ENCODE results near the gene SLC15A5. TPM values are rescaled to one million over a fixed set of nuclear protein-coding genes. Genes with fewer than 3 reads are reported as not detected.

The SLC15A5 gene
- total RNA-seq, 2 donors from 2014 or later = not detected

- no peak overlapping the region for H3K27ac ChIP-seq
- H3K27me3 ChIP-seq (replicated peaks; ENCODE audit: insufficient read depth) = no peaks in the 10 kb centered on the region
- no peaks in the 10 kb centered on the region for H3K36me3 ChIP-seq
- no peaks in the 10 kb centered on the region for H3K9me3 ChIP-seq
- no peak for DNase-seq (ENCODE audit: low spot score)
- ATAC-seq (ENCODE audit: insufficient number of reproducible peaks, low FRiP score, low read depth) = no peak
- H3K4me3 ChIP-seq = no peak overlapping the region
- no peak for TF ChIP-seq CTCF (IDR thresholded peaks at IDR 0.05)
- H3K4me1 ChIP-seq (ENCODE audit: control insufficient read depth in 1 of 2, low read depth in 2 of 2) = no peaks in the 10 kb centered on the region
These were observed 128.5 kb downstream of the SLC15A5 start for GRCh38 chr12:16148938-16149337.

Other genes with a start within 250 kb of the SLC15A5 start
- gene MGST1, start 70.0 kb upstream of the SLC15A5 start, total RNA-seq = 10 to 100 TPM; 18.5 to 51.1 TPM

All from thoracic aorta (tissue), 2 donors.